Stimulated activated CD4-positive, alpha-beta T cell treated with anti-CD3 and anti-CD28 coated beads, Interleukin-15, amount 100 ng/mL, for 48 hours (primary cell): Measurements from ENCODE around the gene VTI1A.

Source experiments
- DNase-seq, 2 donors: peaks; one replicate each; pipeline ENCODE4 v3.0.0-alpha.2; 2020; ENCODE audit warnings: low read depth in 2 of 2

Gene VTI1A

DNA sequence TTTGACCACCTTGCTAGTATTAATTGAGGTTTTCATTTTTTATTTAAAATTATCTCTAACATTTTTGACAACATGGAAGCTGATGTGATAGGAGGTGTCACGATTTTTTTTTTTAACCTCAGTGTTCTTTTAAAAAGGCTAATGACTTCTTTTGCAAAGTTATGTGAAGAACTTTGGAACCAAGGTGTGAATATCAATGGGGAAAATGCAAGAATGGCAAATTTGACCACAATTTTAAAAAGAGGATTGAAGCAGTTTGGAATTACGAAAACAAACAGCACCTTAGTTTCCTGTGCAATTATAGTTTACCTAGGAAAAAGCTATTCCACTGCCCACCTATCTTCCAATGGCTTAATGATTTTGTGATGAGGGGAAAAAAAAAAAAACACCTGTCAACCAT lies 232.4 kb downstream of the VTI1A start:
- DNase-seq, result no peak

DNA sequence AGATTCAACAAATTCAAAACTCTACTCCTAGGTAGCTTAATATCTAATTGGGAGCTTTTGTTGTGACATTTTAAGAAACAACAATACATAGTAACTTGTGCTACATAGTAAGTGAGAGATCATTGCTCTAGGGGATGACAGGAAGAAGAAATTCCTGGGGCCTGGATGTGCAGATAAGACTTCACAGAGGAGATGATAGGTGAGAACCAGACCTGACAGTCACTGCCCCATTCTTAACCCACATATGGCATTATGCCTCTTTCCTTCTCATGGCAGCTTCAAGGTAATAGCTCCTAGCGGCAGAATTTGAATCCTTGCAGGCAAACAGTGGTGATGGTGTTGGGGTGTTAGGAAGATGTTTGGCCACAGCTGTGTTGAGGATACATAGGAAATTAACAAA lies 233.6 kb downstream of the VTI1A start:
- DNase-seq, result no peak

DNA sequence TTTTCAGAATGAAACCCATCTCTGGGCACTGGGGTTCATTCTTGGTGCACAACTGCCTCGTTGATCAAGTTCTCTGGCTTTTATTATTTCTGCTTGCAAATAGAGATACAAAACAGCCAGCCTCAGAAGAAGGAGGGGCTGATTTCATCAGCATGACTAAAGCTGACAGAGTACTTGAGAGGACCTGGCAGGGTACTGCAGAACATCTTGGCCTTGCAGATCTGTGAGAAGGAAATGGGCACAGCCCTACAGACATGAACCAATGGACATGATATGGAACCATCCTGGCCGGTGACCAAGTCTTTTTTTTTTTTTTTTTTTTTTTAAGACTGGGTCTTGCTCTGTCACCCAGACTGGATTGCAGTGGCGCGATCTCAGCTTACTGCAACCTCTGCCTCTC lies 240.6 kb downstream of the VTI1A start:
- DNase-seq, result no peak

DNA sequence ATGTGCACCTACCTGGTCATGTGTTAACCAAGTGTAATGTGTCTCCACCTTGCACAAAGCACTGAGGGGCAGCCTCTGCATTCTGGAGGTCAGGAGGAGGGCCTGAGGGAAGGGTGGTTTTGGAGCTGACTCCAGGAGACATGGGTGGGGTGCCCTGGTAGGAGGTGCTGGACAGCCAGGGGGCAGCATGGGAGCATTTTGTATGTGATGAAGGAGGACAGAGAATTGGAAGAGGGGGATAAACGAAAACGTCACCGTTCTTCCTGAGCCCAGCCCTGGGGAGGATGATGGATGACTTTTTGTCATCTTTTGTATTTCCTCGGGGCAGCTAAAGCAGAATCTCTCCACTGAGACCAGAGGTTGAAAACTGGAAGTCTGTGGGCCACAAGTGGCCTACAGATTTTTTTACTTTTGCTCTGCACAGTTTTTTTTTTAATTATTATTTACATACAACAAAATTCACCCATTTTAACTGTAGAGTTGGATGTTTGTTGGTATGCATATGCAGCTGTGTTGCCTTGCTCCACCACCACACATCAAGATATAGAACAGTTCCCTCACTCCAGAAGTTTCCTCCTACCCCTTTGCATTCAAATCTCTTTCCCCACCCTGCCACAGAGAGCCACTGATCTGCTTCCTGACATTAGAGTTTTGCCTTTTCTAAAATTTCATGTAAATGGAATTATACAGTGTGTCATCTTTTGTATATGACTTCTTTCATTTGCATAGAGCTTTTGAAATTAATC lies 242.5 kb downstream of the VTI1A start:
- DNase-seq, result no peak

DNA sequence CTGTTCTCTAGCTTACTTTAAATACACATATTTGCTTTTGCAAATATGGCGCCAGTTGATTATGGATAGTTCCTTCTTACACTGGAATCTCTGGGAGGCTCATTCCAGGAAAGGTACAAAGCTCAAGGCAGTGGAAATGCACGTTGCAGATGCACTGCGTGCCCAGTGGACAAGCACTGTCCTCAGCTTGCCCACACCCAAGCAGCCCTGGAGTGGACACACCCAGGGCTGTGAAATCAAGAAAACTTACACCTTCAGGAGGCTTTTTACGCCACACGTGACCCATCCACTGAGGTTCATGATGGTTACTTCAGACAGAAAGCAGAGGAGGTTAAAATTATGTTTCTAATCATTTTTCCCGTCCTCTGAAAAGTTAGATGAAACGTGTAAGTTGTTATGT lies 248.5 kb downstream of the VTI1A start:
- DNase-seq, result no peak

DNA sequence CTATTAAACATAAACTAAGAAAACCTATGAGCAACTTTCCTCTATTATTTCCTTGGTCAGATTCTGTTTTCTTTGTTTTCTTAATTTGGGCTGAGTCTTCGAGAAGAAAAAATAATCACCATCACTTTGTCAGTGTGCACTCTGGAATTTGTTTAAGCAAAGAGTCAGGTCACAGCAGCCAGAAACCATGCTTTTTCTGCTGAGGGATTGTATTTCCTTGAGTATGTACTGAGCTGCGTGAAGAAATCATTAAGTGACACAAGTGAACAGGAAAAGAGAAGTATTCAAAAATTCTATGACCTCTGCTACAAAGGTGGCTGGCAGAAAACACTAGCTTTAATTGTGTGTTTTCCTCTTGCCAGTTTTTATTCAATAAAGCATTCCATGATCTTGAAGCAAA lies 249.6 kb downstream of the VTI1A start:
- DNase-seq, result no peak

DNA sequence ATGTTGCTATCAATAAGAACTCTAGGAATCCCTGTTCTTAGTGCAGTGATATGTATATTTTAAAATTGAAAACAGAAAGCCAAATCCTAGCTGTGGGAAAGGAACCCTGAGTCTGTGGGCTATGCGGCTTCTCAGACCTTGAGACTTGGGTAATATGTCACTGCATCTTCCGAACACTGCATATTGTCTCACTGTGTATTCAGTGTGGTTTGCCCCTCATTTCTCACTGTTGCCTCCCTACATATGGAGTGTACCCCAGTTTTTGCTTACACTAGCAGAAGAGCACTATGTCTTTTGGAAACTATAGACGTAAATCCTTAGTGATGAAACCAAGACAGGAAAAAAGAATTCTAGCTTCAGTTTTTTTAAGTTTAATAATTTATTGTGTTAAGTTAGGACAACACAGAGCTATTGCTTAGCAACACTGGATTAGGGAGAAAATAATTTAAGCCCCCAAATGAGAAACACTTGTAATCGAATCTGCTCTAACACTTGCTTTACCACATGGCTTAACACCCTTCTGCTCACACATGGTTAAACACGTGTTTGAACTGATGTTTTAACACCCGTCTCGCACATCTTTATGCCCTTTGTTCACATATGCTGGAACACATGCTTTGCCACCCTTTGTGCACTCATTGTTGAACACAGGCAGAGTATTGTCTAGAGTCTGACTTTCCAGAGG lies 251.3 kb downstream of the VTI1A start:
- DNase-seq, result no peak

DNA sequence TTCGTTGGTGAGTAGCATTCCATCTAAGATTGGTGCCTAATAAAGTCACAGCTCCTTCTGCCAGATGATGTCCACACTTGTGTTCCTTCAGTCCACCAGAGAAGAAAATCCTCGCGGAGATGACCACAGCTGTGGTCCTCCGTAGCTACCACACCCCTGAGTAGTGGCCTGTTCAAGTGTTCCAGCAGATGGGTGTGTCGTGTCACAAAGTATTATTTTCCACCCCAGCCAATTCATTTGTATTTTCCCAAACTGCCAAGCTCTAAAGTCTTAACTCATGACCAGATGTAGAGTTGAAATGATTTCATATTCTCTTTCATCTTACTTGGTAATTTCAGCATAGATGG lies 251.8 kb downstream of the VTI1A start:
- no peak for DNase-seq

DNA sequence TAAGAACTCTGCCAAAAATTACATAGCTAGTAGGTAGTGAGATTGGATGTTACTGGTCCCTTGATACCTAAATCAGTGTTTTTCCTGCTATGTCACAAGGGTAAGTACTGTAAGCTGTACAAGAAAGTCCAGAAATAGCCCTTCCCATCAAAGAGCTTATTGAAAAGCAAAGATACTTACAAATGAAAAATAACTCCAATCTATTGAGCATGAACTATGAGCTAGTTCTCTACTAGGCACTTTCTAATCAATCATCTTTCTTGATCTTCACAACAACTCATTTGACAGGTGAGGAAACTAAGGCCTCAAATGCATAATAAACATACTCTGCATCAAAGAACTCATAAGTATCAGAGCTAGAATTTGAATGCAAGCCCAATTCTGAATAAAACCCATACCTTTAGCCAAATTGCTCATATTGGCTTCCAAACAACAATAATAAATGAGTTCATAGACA lies 253.2 kb downstream of the VTI1A start:
- no peak for DNase-seq

DNA sequence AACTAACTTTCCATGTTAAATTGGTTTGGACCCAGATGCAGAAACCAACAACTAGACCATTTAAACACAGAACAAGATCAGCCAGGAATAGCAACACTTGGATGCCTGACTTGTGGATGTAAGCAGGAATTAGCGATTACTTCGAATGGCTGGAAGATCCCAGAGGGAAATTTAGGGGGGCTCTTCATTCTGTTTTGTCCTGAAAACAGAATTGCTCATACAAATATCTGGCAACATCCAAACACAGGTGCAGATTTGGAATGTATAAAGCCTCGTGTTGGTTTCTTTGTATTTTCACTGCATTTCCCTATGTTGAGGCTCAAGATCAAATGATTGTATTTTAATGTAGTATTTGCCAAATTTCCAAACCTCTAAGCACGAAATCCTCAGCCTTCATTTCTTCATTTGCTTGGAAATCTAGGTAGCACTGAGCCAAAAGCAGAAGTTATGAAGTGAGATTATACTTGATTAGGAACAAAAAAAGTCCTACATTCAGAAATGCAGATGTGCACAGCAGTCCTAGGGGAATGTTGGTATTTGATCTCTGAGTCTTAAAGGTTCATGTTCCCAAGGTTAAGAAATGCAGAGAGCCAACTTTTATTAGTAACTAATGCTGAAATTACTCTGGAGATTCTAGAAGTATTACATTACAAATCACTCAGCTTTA lies 254.3 kb downstream of the VTI1A start:
- no peak for DNase-seq

DNA sequence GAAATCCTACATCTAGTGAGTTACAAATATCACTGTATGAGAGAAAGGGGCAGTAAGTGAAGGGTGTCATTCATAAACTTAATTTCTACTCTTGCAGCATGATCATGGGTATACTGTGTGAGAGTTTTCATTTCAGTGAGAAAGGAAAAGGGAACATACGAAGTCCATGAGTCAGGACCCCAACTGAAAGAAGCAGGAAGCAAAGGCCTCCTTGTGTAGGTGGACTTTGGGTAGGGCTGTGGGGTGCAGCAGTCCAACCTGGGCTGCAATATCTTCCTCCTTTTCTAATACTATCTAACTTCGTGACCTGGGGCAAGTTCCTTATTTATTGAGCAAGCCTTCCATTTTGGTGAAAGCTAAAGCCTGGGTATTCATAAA lies 254.9 kb downstream of the VTI1A start:
- DNase-seq, result no peak

DNA sequence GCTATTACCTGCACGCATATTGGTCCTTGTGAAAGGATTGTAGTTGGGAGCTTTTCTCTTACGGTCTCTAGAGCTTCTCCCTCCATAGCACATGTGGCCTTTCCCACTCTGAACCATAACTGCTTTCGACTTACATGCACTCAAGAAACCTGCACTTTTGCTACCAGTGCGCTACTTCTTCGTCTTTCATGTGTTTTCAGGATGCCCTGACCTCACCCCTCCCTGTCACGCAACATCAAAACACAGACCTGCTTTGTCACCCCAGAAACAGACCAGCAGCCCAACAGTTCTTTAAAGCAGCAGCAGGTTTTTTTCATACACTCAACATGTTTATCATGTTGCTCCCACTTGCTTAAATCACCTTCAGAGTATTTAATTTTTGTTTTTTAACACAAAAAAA lies 259.6 kb downstream of the VTI1A start:
- DNase-seq, result no peak

DNA sequence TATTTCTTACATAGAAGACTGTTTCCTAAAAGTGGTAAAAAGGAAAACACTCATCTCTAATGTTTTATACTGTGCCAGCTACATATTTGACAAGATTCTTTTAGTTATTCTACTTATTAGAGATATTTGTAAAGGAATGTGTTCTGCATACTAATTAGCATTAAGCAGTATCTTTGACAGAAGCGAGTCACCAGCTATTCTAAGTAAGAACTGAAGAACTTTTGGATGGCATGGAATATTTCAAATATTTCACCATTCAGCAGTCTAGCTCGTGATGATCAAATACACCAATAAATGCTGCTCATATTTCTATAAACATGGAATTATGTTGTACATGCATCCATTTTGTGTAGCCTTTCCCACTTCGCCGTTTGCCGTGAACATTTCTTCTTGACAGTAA lies 261.4 kb downstream of the VTI1A start:
- DNase-seq, result no peak

DNA sequence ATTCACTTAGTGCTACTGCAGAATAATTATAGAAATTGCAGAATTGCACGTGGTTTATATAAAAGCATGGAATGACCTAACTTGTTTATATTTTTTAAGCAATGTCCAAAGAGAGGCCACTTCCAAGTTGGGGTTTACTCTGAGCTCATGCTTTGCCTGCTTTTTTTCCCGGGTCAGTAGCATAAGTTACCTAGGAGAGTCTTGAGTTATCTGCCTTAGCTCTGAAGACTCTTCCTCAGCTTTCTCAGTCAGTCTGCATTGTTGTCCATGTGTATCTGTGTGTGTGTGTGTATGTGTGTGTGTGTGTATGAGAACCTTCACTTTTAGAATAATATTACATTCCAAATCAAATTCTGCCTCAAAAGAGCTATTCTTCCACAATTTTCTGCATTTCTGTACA lies 263.5 kb downstream of the VTI1A start:
- no peak for DNase-seq

DNA sequence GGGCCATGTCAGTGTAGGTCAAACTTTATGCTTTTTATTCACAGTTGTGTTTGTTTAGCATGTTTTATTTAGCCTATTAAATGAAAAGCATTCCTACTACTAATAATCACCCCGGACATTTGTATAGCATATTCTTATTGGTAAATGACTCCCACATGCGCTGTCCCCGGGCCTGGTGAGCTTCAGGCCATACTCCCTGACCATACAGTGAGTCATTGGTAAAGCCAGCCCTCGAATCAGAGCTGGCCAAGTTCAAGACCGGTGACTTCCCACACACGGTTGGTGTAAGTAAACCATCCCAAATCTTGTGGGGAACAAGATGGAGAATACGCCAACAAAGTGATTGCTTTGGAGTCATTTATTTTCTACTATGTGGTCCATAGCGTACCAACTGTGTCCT lies 264.4 kb downstream of the VTI1A start:
- DNase-seq, result no peak

DNA sequence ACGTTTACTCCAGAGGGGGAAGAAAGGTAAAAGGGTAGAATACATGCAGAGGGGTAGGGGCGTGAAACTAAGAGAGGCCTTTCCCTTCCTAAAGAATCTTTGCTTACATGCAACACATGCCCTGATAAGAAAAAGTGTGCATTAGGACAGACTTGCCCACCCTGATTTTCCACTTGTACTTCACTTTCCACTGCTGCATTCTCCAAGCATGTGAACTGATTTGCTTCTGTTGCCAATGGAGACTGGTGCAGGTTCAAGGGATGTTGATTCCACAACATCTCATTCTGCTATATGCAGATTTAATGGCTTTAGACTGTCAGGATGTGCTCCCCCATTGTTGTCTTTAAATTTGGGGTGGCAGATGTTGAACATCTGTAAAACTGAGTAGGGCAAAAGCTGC lies 265.5 kb downstream of the VTI1A start:
- no peak for DNase-seq

DNA sequence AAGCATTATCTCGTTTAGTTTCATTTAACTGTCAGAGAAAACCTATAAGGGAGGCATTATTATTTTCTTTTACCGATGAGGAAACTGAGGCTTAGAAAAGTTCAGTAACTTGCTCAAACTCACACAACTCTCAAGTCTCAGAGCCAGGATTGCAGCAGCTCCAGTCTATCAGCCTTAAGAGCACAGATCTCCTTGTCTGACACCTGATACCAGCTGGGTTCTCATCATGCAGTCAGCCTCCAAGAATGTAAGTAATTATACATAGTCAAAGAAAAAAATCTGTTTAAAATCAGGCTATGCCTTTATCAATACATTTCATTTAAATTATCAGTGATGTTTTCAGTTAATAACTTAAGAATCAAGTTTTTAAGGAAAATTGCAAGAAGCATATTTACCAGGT lies 266.4 kb downstream of the VTI1A start:
- no peak for DNase-seq

DNA sequence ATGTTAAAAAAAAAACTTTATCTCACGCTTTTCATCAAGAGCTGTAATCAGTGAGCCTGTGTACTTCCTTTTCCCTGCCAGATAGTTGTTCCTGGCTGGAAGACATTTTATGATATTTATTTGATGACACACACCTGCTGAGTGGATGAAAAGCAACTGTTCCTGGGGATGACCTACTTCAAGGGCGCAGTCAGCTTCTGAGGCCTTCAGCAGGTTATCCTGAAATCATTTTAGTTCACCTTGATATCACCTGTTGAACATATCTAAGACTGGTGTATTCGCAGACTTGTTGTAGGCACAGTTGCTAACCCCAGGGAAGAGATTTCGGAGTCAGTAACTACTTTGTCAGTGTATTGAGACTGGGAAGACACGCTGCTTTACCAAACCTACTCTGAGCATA lies 268.6 kb downstream of the VTI1A start:
- DNase-seq, result no peak

DNA sequence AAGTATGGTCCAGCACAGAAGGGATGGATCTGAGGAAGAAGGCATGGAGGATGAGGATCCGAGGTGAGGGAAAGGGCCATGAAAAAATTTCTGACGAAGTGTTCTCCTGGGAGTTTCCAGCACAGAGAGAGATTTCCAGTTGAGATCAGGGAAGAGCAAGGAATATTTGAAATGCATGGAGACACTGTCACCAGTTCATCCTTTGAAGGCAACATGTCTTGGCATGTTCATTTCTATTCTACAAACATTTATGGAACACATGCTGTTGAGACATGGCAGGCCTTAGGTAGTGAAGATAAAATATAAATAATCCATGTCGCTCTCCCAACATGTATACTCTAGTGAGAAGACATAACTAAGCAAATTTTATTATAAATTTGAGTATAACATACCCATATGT lies 269.1 kb downstream of the VTI1A start:
- no peak for DNase-seq

DNA sequence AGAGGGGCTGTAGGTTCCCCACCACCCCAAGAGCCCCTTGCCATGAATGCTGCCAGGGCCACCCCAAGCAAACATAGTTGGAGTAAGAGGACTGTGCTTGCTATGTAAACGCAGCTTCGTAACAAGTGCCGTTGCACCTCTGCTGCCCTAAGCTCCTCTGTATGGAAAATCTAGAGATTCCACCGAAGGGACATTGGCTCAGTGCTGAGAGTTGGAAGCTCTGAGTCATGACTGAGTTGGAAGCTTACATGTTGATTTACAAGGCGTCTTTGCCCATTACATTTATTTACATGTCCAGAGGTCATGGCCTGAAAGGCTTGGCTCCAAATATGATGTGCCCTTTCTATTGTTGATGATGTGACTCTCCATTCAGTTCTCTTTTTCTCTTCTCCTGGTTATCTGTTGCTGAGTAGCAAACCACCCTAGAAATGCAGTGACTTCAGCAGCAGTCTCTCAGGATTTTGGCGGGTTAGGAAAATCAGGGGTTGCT lies 270.0 kb downstream of the VTI1A start:
- DNase-seq, result no peak

DNA sequence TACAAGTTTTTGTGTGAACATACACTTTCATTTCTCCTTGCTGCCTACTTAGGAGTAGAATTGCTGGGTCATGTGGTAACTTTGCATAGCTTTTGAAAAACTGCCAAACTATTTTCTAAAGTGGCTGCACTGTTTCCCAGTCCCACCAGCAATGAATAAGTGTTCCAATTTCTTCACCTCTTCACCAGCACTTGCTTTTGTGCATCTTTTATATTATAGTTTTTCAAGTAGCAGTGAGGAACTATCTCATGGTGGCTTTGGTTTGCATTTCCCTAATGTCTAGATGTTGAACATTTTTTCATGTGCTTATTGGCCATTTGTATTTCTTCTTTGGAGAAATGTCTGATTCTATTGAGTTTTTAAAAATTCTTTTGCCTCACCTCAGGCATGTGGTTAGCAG lies 273.2 kb downstream of the VTI1A start:
- no peak for DNase-seq

DNA sequence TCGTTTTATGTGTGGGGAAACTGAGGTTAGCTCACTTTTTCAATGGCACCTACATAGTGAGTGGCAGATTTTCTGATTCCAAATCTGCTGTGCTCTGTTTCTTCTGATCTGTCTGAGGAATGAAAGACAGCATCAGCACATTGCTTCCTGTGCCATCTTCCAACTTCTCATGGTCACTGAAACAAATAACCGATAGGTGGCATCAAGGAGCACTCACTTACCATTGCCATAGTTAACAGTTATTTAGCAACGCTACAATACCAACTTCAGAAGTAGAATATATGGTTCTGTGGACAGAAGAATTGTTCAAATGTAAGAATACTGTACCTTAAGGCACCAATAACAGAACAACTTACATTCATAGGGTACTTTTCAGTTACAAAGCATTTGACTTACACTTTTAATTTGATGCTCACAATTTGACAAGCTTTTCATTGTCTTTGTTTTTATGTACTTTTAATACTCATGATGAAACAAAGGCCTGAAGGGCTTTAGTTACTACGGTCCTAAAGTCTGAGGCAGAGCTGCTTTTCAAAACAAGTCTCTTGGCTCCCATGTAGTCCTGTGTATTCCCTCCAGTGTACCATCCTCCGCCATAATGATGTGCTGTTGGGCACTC lies 274.2 kb downstream of the VTI1A start:
- no peak for DNase-seq

DNA sequence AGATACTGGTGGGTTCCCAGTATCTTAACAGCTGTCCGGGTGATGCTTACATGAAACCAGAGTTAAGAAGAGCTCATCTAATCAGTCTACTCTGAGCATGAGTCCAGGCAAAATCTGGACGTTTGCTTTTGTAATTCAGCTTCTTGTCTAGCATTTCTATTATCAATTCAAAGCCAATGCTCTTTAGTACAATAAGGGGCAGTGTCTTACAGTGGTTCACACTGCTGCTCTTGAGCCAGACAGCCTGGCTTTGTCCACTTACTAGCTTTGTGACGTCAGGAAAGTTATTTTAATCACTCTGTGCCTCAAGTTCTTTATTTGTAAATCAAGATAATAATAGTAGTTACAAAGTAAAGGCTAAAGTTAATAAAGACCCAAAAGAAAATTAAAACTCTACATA lies 275.7 kb downstream of the VTI1A start:
- DNase-seq, result no peak
